Glutamatergic neuron (in vitro differentiated cells): ENCODE results near the gene CSTPP1. TPM values are rescaled to one million over a fixed set of nuclear protein-coding genes. Genes with fewer than 3 reads are reported as not detected.
A peak's percentile ranks its signal among the peaks of the same experiment; 100 is the strongest.

Experiments used
- DNase-seq: peaks from one replicate; pipeline ENCODE4 v3.0.0; 2022
- H3K27ac Mint-ChIP-seq: one replicate; pipeline ENCODE4 v1.8.0; 2020; ENCODE audit warnings: mild to moderate bottlenecking, mixed read lengths, inconsistent platforms; ENCODE audit not compliant: unreplicated experiment
- H3K27me3 Mint-ChIP-seq: one replicate; pipeline ENCODE4 v1.8.0; 2020; ENCODE audit warnings: mild to moderate bottlenecking, moderate library complexity, mixed read lengths, inconsistent platforms; ENCODE audit not compliant: unreplicated experiment
- H3K36me3 Mint-ChIP-seq: one replicate; pipeline ENCODE4 v1.8.0; 2020; ENCODE audit warnings: mild to moderate bottlenecking, mixed read lengths, inconsistent platforms; ENCODE audit not compliant: unreplicated experiment
- H3K4me1 Mint-ChIP-seq: one replicate; pipeline ENCODE4 v1.8.0; 2020; ENCODE audit warnings: mild to moderate bottlenecking, low read depth, mixed read lengths, inconsistent platforms; ENCODE audit not compliant: unreplicated experiment
- H3K4me3 Mint-ChIP-seq: one replicate; pipeline ENCODE4 v1.8.0; 2020; ENCODE audit warnings: mild to moderate bottlenecking, mixed read lengths, inconsistent platforms; ENCODE audit not compliant: unreplicated experiment
- H3K9me3 Mint-ChIP-seq: one replicate; pipeline ENCODE4 v1.8.0; 2020; ENCODE audit warnings: mild to moderate bottlenecking, moderate library complexity, mixed read lengths, inconsistent platforms; ENCODE audit not compliant: unreplicated experiment
- CTCF ChIP-seq: fragments of 200-600 bp; sonication (generic); IDR thresholded peaks from one replicate; pipeline ENCODE4 v1.5.0; 2021; ENCODE audit not compliant: partially characterized antibody, unreplicated experiment
- total RNA-seq: library from RNA; stranded (reverse); fragmentation: NEBNext Ultra II Directional; extraction: Animal tissue kit (Norgen Biotek cat#: 25700); gene quantifications from one replicate; pipeline ENCODE4 v1.2.1, GENCODE V29; 2021; ENCODE audit not compliant: unreplicated experiment

The CSTPP1 gene
- total RNA-seq, 1 donor from 2014 or later, result 35.5 TPM

GRCh38 chr11:47099918-47100315 is 163.4 kb downstream of the CSTPP1 start:
- Mint-ChIP-seq H3K27me3 (peaks cover 4% of the 10 kb centered on the region), H3K27ac (no peak overlapping the region), H3K4me3 (no peak overlapping the region), H3K9me3 (peaks cover 4% of the 10 kb centered on the region), H3K4me1 (peaks cover 30% of the 10 kb centered on the region), H3K36me3 (peaks cover 8% of the 10 kb centered on the region)
- DNase-seq, result no peak
- TF ChIP-seq CTCF, result no peak

GRCh38 chr11:47101406-47101805 is 164.8 kb downstream of the CSTPP1 start:
- Mint-ChIP-seq H3K4me3 (peak overlapping the region; percentile 49), H3K27ac (peak overlapping the region; percentile 66), H3K4me1 (peaks cover 27% of the 10 kb centered on the region), H3K27me3 (peaks cover 2% of the 10 kb centered on the region), H3K9me3 (peaks cover 4% of the 10 kb centered on the region), H3K36me3 (peaks cover 4% of the 10 kb centered on the region)
- TF ChIP-seq CTCF, result no peak
- no peak for DNase-seq

GRCh38 chr11:47104261-47104950 is 167.8 kb downstream of the CSTPP1 start:
- Mint-ChIP-seq H3K27ac (peak overlapping the region; percentile 1), H3K4me1 (peaks cover 21% of the 10 kb centered on the region)

GRCh38 chr11:47105541-47105940 is 169.0 kb downstream of the CSTPP1 start:
- DNase-seq, result no peak
- Mint-ChIP-seq H3K9me3 (peaks cover 3% of the 10 kb centered on the region), H3K27ac (no peak overlapping the region), H3K4me1 (peaks cover 19% of the 10 kb centered on the region), H3K36me3 (no peaks in the 10 kb centered on the region), H3K4me3 (no peak overlapping the region), H3K27me3 (peaks cover 2% of the 10 kb centered on the region)
- no peak for TF ChIP-seq CTCF

More at GRCh38 chr11:47104261-47104950, 167.8 kb downstream of the CSTPP1 start:
- peaks cover 2% of the 10 kb centered on the region for H3K27me3 Mint-ChIP-seq
- peaks cover 3% of the 10 kb centered on the region for H3K9me3 Mint-ChIP-seq
- no peak for DNase-seq
- H3K36me3 Mint-ChIP-seq, result no peaks in the 10 kb centered on the region
- H3K4me3 Mint-ChIP-seq, result no peak overlapping the region
- TF ChIP-seq CTCF, result no peak

- peaks cover 3% of the 10 kb centered on the region for H3K9me3 Mint-ChIP-seq
Observed at GRCh38 chr11:47105974-47106373, 169.4 kb downstream of the CSTPP1 start.

More at GRCh38 chr11:47105974-47106373, 169.4 kb downstream of the CSTPP1 start:
- Mint-ChIP-seq H3K36me3 (no peaks in the 10 kb centered on the region), H3K4me3 (no peak overlapping the region), H3K27ac (no peak overlapping the region), H3K4me1 (peaks cover 19% of the 10 kb centered on the region), H3K27me3 (peaks cover 2% of the 10 kb centered on the region)
- TF ChIP-seq CTCF, result no peak
- DNase-seq, result no peak
